HL-60 (cell line): ENCODE measurements around the gene CACNG8.

Experiments used
- GABPA ChIP-seq: IDR thresholded peaks from 2 replicates; pipeline ENCODE4 v1.6.1; 2012; ENCODE audit warnings: low read depth
- POLR2AphosphoS5 ChIP-seq: IDR thresholded peaks from 2 replicates; pipeline ENCODE4 v1.6.1; 2012; ENCODE audit warnings: low read depth
- SPI1 ChIP-seq: IDR thresholded peaks from 2 replicates; pipeline ENCODE4 v1.6.1; 2012; ENCODE audit warnings: low read depth, mild to moderate bottlenecking, borderline replicate concordance
- TF ChIP-seq, protein P1 (sequence below): IDR thresholded peaks from one replicate; pipeline ENCODE4 v1.5.1; 2011; ENCODE audit warnings: low read length, control low read depth, inconsistent platforms; ENCODE audit not compliant: insufficient read depth
- TF ChIP-seq, protein P2 (sequence below): IDR thresholded peaks from 2 replicates; pipeline ENCODE4 v1.6.1; 2012; ENCODE audit warnings: low read depth; ENCODE audit not compliant: insufficient replicate concordance

DNA sequence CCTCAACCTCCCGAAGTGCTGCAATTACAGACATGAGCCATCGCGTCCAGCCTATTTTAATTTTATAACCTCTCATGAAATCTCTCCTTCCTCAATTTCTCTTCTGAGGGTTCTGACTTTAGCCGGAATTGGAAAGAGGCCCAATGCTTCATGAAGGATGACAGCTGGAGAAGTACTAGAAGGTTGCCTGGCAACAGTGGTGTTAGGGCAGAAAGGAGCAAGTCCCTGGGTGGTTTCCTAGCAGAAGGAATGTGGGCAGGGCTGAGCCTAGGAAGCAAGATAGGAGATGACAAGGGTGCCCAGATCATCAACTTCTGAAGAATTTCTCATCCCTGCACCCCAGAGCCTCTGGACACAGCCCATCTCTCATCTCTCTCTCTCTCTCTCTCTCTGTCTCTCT lies 54.5 kb downstream of the CACNG8 start:
- TF ChIP-seq, protein P1, sequence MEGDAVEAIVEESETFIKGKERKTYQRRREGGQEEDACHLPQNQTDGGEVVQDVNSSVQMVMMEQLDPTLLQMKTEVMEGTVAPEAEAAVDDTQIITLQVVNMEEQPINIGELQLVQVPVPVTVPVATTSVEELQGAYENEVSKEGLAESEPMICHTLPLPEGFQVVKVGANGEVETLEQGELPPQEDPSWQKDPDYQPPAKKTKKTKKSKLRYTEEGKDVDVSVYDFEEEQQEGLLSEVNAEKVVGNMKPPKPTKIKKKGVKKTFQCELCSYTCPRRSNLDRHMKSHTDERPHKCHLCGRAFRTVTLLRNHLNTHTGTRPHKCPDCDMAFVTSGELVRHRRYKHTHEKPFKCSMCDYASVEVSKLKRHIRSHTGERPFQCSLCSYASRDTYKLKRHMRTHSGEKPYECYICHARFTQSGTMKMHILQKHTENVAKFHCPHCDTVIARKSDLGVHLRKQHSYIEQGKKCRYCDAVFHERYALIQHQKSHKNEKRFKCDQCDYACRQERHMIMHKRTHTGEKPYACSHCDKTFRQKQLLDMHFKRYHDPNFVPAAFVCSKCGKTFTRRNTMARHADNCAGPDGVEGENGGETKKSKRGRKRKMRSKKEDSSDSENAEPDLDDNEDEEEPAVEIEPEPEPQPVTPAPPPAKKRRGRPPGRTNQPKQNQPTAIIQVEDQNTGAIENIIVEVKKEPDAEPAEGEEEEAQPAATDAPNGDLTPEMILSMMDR, result no peak
- TF ChIP-seq POLR2AphosphoS5 (no peak), GABPA (no peak), SPI1 (no peak)
- TF ChIP-seq, protein P2, sequence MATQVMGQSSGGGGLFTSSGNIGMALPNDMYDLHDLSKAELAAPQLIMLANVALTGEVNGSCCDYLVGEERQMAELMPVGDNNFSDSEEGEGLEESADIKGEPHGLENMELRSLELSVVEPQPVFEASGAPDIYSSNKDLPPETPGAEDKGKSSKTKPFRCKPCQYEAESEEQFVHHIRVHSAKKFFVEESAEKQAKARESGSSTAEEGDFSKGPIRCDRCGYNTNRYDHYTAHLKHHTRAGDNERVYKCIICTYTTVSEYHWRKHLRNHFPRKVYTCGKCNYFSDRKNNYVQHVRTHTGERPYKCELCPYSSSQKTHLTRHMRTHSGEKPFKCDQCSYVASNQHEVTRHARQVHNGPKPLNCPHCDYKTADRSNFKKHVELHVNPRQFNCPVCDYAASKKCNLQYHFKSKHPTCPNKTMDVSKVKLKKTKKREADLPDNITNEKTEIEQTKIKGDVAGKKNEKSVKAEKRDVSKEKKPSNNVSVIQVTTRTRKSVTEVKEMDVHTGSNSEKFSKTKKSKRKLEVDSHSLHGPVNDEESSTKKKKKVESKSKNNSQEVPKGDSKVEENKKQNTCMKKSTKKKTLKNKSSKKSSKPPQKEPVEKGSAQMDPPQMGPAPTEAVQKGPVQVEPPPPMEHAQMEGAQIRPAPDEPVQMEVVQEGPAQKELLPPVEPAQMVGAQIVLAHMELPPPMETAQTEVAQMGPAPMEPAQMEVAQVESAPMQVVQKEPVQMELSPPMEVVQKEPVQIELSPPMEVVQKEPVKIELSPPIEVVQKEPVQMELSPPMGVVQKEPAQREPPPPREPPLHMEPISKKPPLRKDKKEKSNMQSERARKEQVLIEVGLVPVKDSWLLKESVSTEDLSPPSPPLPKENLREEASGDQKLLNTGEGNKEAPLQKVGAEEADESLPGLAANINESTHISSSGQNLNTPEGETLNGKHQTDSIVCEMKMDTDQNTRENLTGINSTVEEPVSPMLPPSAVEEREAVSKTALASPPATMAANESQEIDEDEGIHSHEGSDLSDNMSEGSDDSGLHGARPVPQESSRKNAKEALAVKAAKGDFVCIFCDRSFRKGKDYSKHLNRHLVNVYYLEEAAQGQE, result no peak
